Measurements from ENCODE around the gene ITSN2. TPM values are rescaled to one million over a fixed set of nuclear protein-coding genes. Genes with fewer than 3 reads are reported as not detected.

Gene ITSN2
- total and polyA plus RNA-seq, 4 donors, result 10.1 to 32.4 (median 21.6) TPM

GRCh38 chr2:24297663-24298062, 62.7 kb downstream of the ITSN2 start:
- no peak overlapping the region for H3K4me3 ChIP-seq (ENCODE audit: low read depth in 1 of 3, low read length in 3 of 3)
- no peak overlapping the region for H3K9ac ChIP-seq (ENCODE audit: low read depth in 1 of 2, low read length in 2 of 2)
- 95% methylated on average over 4 of the region's 4 CpGs for WGBS
- H3K27me3 ChIP-seq (ENCODE audit: control insufficient read depth in 4 of 4, insufficient read depth in 4 of 4, low read length in 3 of 4), result no peaks in the 10 kb centered on the region
- H3K36me3 ChIP-seq (ENCODE audit: control insufficient read depth in 4 of 4, insufficient read depth in 3 of 4, low read depth in 1 of 4, low read length in 3 of 4), result peaks cover 8 to 46% (median 44%) of the 10 kb centered on the region in 4 donors
- H3K9me3 ChIP-seq (ENCODE audit: control insufficient read depth in 4 of 4, low read length in 3 of 4), result no peaks in the 10 kb centered on the region
- H3K4me1 ChIP-seq (ENCODE audit: control insufficient read depth in 4 of 4, insufficient read depth in 4 of 4, low read length in 3 of 4), result no peaks in the 10 kb centered on the region
- DNase-seq (ENCODE audit: low spot score), result no peak
- TF ChIP-seq HNF4G (IDR thresholded peaks at IDR 0.05) (no peak), HNF4A (conservative IDR thresholded peaks at IDR 0.05) (no peak), NR2F2 (IDR thresholded peaks at IDR 0.05) (no peak), TAF1 (conservative IDR thresholded peaks at IDR 0.05) (no peak), ATF3 (IDR thresholded peaks at IDR 0.05) (no peak), FOXA1 (IDR thresholded peaks at IDR 0.05) (no peak), CTCF (IDR thresholded peaks at IDR 0.05; ENCODE audit: low read depth, low read length, missing input control) (no peak), FOXA2 (IDR thresholded peaks at IDR 0.05) (no peak), SP1 (IDR thresholded peaks at IDR 0.05) (no peak), GABPA (IDR thresholded peaks at IDR 0.05 in 1 of 2, conservative IDR thresholded peaks at IDR 0.05 in 1 of 2) (no peak), YY1 (IDR thresholded peaks at IDR 0.05) (no peak), RXRA (IDR thresholded peaks at IDR 0.05) (no peak), EGR1 (IDR thresholded peaks at IDR 0.05; ENCODE audit: low read depth in 2 of 2) (no peak), JUND (IDR thresholded peaks at IDR 0.05) (no peak), RAD21 (IDR thresholded peaks at IDR 0.05) (no peak), REST (IDR thresholded peaks at IDR 0.05) (no peak)
- TF ChIP-seq, protein P1, sequence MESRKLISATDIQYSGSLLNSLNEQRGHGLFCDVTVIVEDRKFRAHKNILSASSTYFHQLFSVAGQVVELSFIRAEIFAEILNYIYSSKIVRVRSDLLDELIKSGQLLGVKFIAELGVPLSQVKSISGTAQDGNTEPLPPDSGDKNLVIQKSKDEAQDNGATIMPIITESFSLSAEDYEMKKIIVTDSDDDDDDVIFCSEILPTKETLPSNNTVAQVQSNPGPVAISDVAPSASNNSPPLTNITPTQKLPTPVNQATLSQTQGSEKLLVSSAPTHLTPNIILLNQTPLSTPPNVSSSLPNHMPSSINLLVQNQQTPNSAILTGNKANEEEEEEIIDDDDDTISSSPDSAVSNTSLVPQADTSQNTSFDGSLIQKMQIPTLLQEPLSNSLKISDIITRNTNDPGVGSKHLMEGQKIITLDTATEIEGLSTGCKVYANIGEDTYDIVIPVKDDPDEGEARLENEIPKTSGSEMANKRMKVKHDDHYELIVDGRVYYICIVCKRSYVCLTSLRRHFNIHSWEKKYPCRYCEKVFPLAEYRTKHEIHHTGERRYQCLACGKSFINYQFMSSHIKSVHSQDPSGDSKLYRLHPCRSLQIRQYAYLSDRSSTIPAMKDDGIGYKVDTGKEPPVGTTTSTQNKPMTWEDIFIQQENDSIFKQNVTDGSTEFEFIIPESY (IDR thresholded peaks at IDR 0.05), result no peak
- TF ChIP-seq, protein P2, sequence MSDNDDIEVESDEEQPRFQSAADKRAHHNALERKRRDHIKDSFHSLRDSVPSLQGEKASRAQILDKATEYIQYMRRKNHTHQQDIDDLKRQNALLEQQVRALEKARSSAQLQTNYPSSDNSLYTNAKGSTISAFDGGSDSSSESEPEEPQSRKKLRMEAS (IDR thresholded peaks at IDR 0.05), result no peak
- no peak overlapping the region for H3K27ac ChIP-seq (ENCODE audit: low read depth in 1 of 2, low read length in 2 of 2)
